PFSK-1 (cell line): ENCODE measurements around the gene GINS1.

Experiments used
- POLR2AphosphoS5 ChIP-seq: IDR thresholded peaks from 2 replicates; pipeline ENCODE4 v1.6.1; 2012; ENCODE audit warnings: low read depth, mild to moderate bottlenecking, control low read depth, low read length, moderate library complexity
- REST ChIP-seq, 2 experiments: IDR thresholded peaks; 2 replicates each; pipeline versions ENCODE4 v1.6.1 to v1.8.0; 2011 to 2012; ENCODE audit warnings: low read depth in 2 of 2, low read length in 2 of 2, control low read depth in 1 of 2, inconsistent platforms in 1 of 2, mild to moderate bottlenecking in 1 of 2, moderate library complexity in 1 of 2; ENCODE audit not compliant: insufficient read depth in 1 of 2
- TAF1 ChIP-seq: IDR thresholded peaks from 2 replicates; pipeline ENCODE4 v1.6.1; 2012; ENCODE audit warnings: low read length, control low read depth, borderline replicate concordance; ENCODE audit not compliant: insufficient read depth

GRCh38 chr20:25470045-25470444 lies 62.6 kb downstream of the GINS1 start:
- no peak for TF ChIP-seq POLR2AphosphoS5
- no peak for TF ChIP-seq REST (IDR thresholded peaks at IDR 0.05; ENCODE audit: insufficient read depth in 1 of 2, low read depth in 2 of 2, low read length in 2 of 2)
- TF ChIP-seq TAF1: no peak
